Measurements from ENCODE around the gene RXFP2. TPM values are rescaled to one million over a fixed set of nuclear protein-coding genes. Genes with fewer than 3 reads are reported as not detected.

The RXFP2 gene
- total and polyA plus RNA-seq, 2 of the 8 experiments (the other 6 are each of a cell fraction or from before 2014, with no cell fraction given), result not detected

DNA sequence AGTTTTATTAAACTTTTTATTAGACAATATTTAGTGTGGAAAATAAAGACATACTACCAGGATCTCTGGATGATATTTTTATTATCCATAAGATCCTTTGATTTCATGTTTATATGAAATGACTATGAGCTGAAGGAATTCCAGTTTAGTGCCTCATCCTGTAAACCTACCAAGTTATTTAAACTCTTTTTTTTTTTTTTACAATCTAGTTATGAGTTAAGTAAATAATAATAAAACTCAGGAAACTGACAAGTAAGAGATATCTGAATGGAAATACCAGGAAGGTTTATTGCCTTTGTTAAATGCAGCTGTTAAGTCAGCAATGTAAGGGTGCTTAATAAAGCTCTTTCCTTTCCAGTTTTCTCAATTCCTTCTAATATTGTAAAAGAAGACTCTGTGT is 53.9 kb downstream of the RXFP2 start:
- H2BK12ac ChIP-seq (ENCODE audit: low read depth, low read length), result no peak overlapping the region
- no peak overlapping the region for H3K14ac ChIP-seq (ENCODE audit: insufficient read length)
- no peak overlapping the region for H3K4me2 ChIP-seq (ENCODE audit: insufficient read depth in 1 of 2, low read depth in 2 of 2, low read length in 2 of 2)
- H3K18ac ChIP-seq (ENCODE audit: extremely low read depth, low read length), result no peak overlapping the region
- POLR2A ChIA-PET (ENCODE audit: partially characterized antibody), result no interaction called here
- H3K23ac ChIP-seq (ENCODE audit: insufficient read length), result no peak overlapping the region
- no peaks in the 10 kb centered on the region for H3K23me2 ChIP-seq (ENCODE audit: low read depth, low read length)
- no peaks in the 10 kb centered on the region for H3K79me1 ChIP-seq (ENCODE audit: low read depth, low read length)
- no peak overlapping the region for H3K4ac ChIP-seq (replicated peaks; ENCODE audit: insufficient read length, low read depth, low read length)
- H3K56ac ChIP-seq (replicated peaks; ENCODE audit: insufficient read length, low read depth, low read length), result no peak overlapping the region
- H2BK15ac ChIP-seq (ENCODE audit: low read length), result no peak overlapping the region
- H2AK5ac ChIP-seq (ENCODE audit: low read depth, low read length), result no peak overlapping the region
- no peak overlapping the region for H2BK20ac ChIP-seq (ENCODE audit: low read length)
- no peaks in the 10 kb centered on the region for H3K79me2 ChIP-seq (ENCODE audit: control insufficient read depth in 1 of 2, insufficient read depth in 2 of 2, low read length in 2 of 2)
- H4K91ac ChIP-seq (replicated peaks; ENCODE audit: insufficient read length, low read length), result no peak overlapping the region
- no peaks in the 10 kb centered on the region for H4K20me1 ChIP-seq (replicated peaks in 1 of 2; ENCODE audit: control insufficient read depth in 1 of 2, insufficient read depth in 2 of 2, low read length in 2 of 2)
- no peak overlapping the region for H4K8ac ChIP-seq (ENCODE audit: extremely low read depth, insufficient read depth, low read length)
- no peaks in the 10 kb centered on the region for H3K9me3 ChIP-seq (ENCODE audit: insufficient read depth in 2 of 2, low read depth in 1 of 2, low read length in 1 of 2)
- no peaks in the 10 kb centered on the region for H3K27me3 ChIP-seq (replicated peaks in 1 of 4; ENCODE audit: control insufficient read depth in 3 of 4, extremely low read depth in 1 of 4, insufficient read depth in 3 of 4, low read length in 3 of 4)
- no peak overlapping the region for H2BK5ac ChIP-seq (ENCODE audit: low read depth, low read length)
- DNase-seq (ENCODE audit: low read depth in 1 of 2, low spot score in 2 of 2) (no peak), FAIRE-seq (no peak)
- H3K36me3 ChIP-seq (ENCODE audit: control insufficient read depth in 2 of 4, insufficient read depth in 4 of 4, low read length in 3 of 4), result no peaks in the 10 kb centered on the region
- H3K27ac ChIP-seq (ENCODE audit: low read depth, low read length), result no peak overlapping the region
- no peak for TF ChIP-seq GTF2F1 (IDR thresholded peaks at IDR 0.05; ENCODE audit: borderline replicate concordance, low read depth, low read length)
- TF ChIP-seq TCF12 (IDR thresholded peaks at IDR 0.05; ENCODE audit: low read depth, low read length), result no peak
- TF ChIP-seq SAP30 (IDR thresholded peaks at IDR 0.05; ENCODE audit: insufficient read depth, insufficient replicate concordance, low read length), result no peak
- no peak for TF ChIP-seq CTBP2 (IDR thresholded peaks at IDR 0.05; ENCODE audit: borderline replicate concordance, insufficient read depth, insufficient read length, low read length)
- TF ChIP-seq SIRT6 (IDR thresholded peaks at IDR 0.05; ENCODE audit: low read length), result no peak
- TF ChIP-seq HDAC2 (IDR thresholded peaks at IDR 0.05; ENCODE audit: borderline replicate concordance in 1 of 2, low read depth in 2 of 2, low read length in 2 of 2), result no peak
- no peaks in the 10 kb centered on the region for H3K4me1 ChIP-seq (replicated peaks in 1 of 4; ENCODE audit: control insufficient read depth in 3 of 4, insufficient read depth in 4 of 4, low read length in 3 of 4)
- H4K5ac ChIP-seq (ENCODE audit: insufficient read length, low read depth, low read length), result no peak overlapping the region
- no peak overlapping the region for H2AFZ ChIP-seq (ENCODE audit: low read length)
- CTCF ChIA-PET (ENCODE audit: partially characterized antibody), result interaction anchor here (0.6 to 0.8 kb wide), 2 partner anchors 26 to 65 kb away, joined by 3 to 5 read pairs; no protein-coding TSS in a partner anchor
- H3K4me3 ChIP-seq (ENCODE audit: extremely low read depth in 1 of 4, insufficient read depth in 2 of 4, low read depth in 3 of 4, low read length in 4 of 4), result no peak overlapping the region
- no peak overlapping the region for H2BK120ac ChIP-seq (replicated peaks; ENCODE audit: low read depth, low read length)
- H3K9ac ChIP-seq (replicated peaks in 1 of 4; ENCODE audit: extremely low read depth in 1 of 4, low read depth in 3 of 4, low read length in 3 of 4), result no peak overlapping the region
